ENCODE results near the gene EHD2. TPM values are rescaled to one million over a fixed set of nuclear protein-coding genes. Genes with fewer than 3 reads are reported as not detected.

EHD2 gene
- polyA plus RNA-seq, 1 donor (not counting 4 experiments of a cell fraction or from before 2014, with no cell fraction given): 23.7 TPM

- H4K20me1 ChIP-seq (ENCODE audit: control insufficient read depth, extremely low read depth, insufficient read depth, low read length): no peaks in the 10 kb centered on the region
- TF ChIP-seq EZH2 (IDR thresholded peaks at IDR 0.05; ENCODE audit: low read length) (no peak), CTCF (optimal IDR thresholded peaks at IDR 0.05 in 1 of 3, IDR thresholded peaks at IDR 0.05 in 1 of 3, conservative IDR thresholded peaks at IDR 0.05 in 1 of 3; ENCODE audit: extremely low read depth in 1 of 3, insufficient read depth in 2 of 3, low read length in 3 of 3) (no peak)
- H3K79me2 ChIP-seq (ENCODE audit: control insufficient read depth, insufficient read depth, low read length): peaks cover 25% of the 10 kb centered on the region
- peaks cover 14% of the 10 kb centered on the region for H3K4me1 ChIP-seq (ENCODE audit: control insufficient read depth, extremely low read depth, insufficient read depth, low read length)
- no peaks in the 10 kb centered on the region for H3K9me3 ChIP-seq (ENCODE audit: control insufficient read depth, low read depth, low read length)
- H2AFZ ChIP-seq (ENCODE audit: control insufficient read depth, low read length): peak within 1 kb of the TSS; percentile 76
- peaks cover 2% of the 10 kb centered on the region for H3K9me1 ChIP-seq (ENCODE audit: control insufficient read depth, extremely low read depth, insufficient read depth, low read length)
- H3K27ac ChIP-seq (ENCODE audit: control insufficient read depth, insufficient read depth, low read length): peak within 1 kb of the TSS; percentile 98
- FAIRE-seq (no peak), DNase-seq (ENCODE audit: low read depth, low spot score) (no peak)
- H3K4me2 ChIP-seq (ENCODE audit: control insufficient read depth, extremely low read depth, insufficient read depth, low read depth, low read length): peak within 1 kb of the TSS; percentile 77
- dilution Hi-C loops (cut with MboI; ENCODE audit: extremely low pct_ligation_motif_present, low sequenced_read_pairs): no loop called here
- peaks cover 11 to 17% of the 10 kb centered on the region in 2 experiments for H3K36me3 ChIP-seq (ENCODE audit: control insufficient read depth in 2 of 2, extremely low read depth in 1 of 2, insufficient read depth in 2 of 2, low read length in 2 of 2)
- H3K27me3 ChIP-seq (ENCODE audit: control insufficient read depth, extremely low read depth, insufficient read depth, low read length): no peaks in the 10 kb centered on the region
- H3K4me3 ChIP-seq (ENCODE audit: control insufficient read depth in 2 of 3, extremely low read depth in 1 of 3, insufficient read depth in 2 of 3, low read depth in 1 of 3, low read length in 3 of 3): peak within 1 kb of the TSS; percentile 77 to 97 (median 83)
- peak within 1 kb of the TSS; percentile 98 for H3K9ac ChIP-seq (ENCODE audit: control insufficient read depth, extremely low read depth, insufficient read depth, low read length)
Observed at GRCh38 chr19:47778049-47778953, 65.1 kb downstream of the EHD2 start, which contains the start of gene SELENOW. Gene SELENOW, plus strand, starts transcription at chr19:47778703. Its CDS starts 83 bp downstream, at chr19:47778786.

GRCh38 chr19:47778954-47779351 is 65.7 kb downstream of the EHD2 start:
- dilution Hi-C loops (cut with MboI; ENCODE audit: extremely low pct_ligation_motif_present, low sequenced_read_pairs): no loop called here
- H3K36me3 ChIP-seq (ENCODE audit: control insufficient read depth in 2 of 2, extremely low read depth in 1 of 2, insufficient read depth in 2 of 2, low read length in 2 of 2): peaks cover 13 to 21% of the 10 kb centered on the region in 2 experiments
- peak overlapping the region; percentile 98 for H3K27ac ChIP-seq (ENCODE audit: control insufficient read depth, insufficient read depth, low read length)
- H3K9me1 ChIP-seq (ENCODE audit: control insufficient read depth, extremely low read depth, insufficient read depth, low read length): peaks cover 2% of the 10 kb centered on the region
- FAIRE-seq (no peak), DNase-seq (ENCODE audit: low read depth, low spot score) (no peak)
- H2AFZ ChIP-seq (ENCODE audit: control insufficient read depth, low read length): no peak overlapping the region
- H3K9me3 ChIP-seq (ENCODE audit: control insufficient read depth, low read depth, low read length): no peaks in the 10 kb centered on the region
- peak overlapping the region; percentile 77 for H3K4me2 ChIP-seq (ENCODE audit: control insufficient read depth, extremely low read depth, insufficient read depth, low read depth, low read length)
- H3K9ac ChIP-seq (ENCODE audit: control insufficient read depth, extremely low read depth, insufficient read depth, low read length): peak overlapping the region; percentile 98
- peaks cover 25% of the 10 kb centered on the region for H3K79me2 ChIP-seq (ENCODE audit: control insufficient read depth, insufficient read depth, low read length)
- H3K27me3 ChIP-seq (ENCODE audit: control insufficient read depth, extremely low read depth, insufficient read depth, low read length): no peaks in the 10 kb centered on the region
- H3K4me3 ChIP-seq (ENCODE audit: control insufficient read depth in 2 of 3, extremely low read depth in 1 of 3, insufficient read depth in 2 of 3, low read depth in 1 of 3, low read length in 3 of 3): peak overlapping the region; percentile 77 to 97 (median 83)
- no peak for TF ChIP-seq EZH2 (IDR thresholded peaks at IDR 0.05; ENCODE audit: low read length)
- no peak for TF ChIP-seq CTCF (optimal IDR thresholded peaks at IDR 0.05 in 1 of 3, IDR thresholded peaks at IDR 0.05 in 1 of 3, conservative IDR thresholded peaks at IDR 0.05 in 1 of 3; ENCODE audit: extremely low read depth in 1 of 3, insufficient read depth in 2 of 3, low read length in 3 of 3)
- H3K4me1 ChIP-seq (ENCODE audit: control insufficient read depth, extremely low read depth, insufficient read depth, low read length): peaks cover 14% of the 10 kb centered on the region
- H4K20me1 ChIP-seq (ENCODE audit: control insufficient read depth, extremely low read depth, insufficient read depth, low read length): no peaks in the 10 kb centered on the region
